ENCODE measurements around the gene CXorf38.

The CXorf38 gene

DNA sequence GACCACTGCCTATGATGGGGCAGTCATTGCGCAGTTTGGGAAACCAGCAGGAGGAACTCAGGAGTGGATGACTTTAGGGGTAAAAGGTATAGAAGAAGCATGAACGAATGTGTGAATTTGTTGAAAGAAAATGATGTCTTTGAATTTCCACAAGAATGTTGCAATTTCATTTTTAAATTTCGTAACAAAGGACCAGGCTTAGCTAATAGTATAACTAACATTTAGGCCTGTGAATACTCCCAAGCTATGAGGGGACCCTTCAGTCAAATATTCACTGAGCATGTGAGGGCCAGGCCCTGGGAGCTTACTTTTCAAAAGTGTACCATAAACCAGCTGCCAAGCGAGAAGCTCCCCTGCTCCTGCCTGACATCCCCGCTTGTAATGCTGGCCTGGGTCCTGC is 18.9 kb downstream of the CXorf38 start:
- Histone ChIP-seq H3K27ac (no peak overlapping the region), H3K4me3 (ENCODE audit: low read depth, low read length) (no peak overlapping the region), H3K36me3 (peaks cover 43% of the 10 kb centered on the region), H3K9me3 (ENCODE audit: severe bottlenecking) (no peaks in the 10 kb centered on the region), H3K27me3 (ENCODE audit: insufficient read depth, low read depth, severe bottlenecking) (no peaks in the 10 kb centered on the region)
- DNase-seq = no peak
- TF ChIP-seq, protein P1, sequence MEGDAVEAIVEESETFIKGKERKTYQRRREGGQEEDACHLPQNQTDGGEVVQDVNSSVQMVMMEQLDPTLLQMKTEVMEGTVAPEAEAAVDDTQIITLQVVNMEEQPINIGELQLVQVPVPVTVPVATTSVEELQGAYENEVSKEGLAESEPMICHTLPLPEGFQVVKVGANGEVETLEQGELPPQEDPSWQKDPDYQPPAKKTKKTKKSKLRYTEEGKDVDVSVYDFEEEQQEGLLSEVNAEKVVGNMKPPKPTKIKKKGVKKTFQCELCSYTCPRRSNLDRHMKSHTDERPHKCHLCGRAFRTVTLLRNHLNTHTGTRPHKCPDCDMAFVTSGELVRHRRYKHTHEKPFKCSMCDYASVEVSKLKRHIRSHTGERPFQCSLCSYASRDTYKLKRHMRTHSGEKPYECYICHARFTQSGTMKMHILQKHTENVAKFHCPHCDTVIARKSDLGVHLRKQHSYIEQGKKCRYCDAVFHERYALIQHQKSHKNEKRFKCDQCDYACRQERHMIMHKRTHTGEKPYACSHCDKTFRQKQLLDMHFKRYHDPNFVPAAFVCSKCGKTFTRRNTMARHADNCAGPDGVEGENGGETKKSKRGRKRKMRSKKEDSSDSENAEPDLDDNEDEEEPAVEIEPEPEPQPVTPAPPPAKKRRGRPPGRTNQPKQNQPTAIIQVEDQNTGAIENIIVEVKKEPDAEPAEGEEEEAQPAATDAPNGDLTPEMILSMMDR (IDR thresholded peaks at IDR 0.05; ENCODE audit: low read depth, low read length) = no peak

DNA sequence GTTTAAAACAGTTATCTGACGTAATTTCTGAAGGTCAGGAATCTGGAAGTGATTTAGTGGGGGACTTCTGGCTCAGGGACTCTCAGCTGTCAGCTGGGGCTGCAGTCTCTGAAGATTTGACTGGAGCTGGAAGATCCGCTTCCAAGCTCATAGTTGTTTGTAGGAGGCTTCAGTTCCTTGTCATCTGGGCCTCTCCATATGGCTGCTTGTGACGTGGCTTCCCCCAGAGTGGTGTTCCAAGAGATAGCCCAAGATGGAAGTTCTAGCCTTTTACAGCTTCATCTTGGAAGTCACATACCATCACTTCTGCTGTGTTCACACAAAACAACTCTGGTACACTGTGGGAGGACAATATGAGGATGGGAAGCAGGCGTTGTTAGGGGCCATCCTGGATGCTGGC is 22.1 kb downstream of the CXorf38 start:
- no peaks in the 10 kb centered on the region for H3K9me3 ChIP-seq (ENCODE audit: severe bottlenecking)
- H3K36me3 ChIP-seq = peaks cover 20% of the 10 kb centered on the region
- H3K27me3 ChIP-seq (ENCODE audit: insufficient read depth, low read depth, severe bottlenecking) = no peaks in the 10 kb centered on the region
- no peak overlapping the region for H3K4me3 ChIP-seq (ENCODE audit: low read depth, low read length)
- no peak for DNase-seq
- TF ChIP-seq, protein P1 (IDR thresholded peaks at IDR 0.05; ENCODE audit: low read depth, low read length) = no peak
- no peak overlapping the region for H3K27ac ChIP-seq

DNA sequence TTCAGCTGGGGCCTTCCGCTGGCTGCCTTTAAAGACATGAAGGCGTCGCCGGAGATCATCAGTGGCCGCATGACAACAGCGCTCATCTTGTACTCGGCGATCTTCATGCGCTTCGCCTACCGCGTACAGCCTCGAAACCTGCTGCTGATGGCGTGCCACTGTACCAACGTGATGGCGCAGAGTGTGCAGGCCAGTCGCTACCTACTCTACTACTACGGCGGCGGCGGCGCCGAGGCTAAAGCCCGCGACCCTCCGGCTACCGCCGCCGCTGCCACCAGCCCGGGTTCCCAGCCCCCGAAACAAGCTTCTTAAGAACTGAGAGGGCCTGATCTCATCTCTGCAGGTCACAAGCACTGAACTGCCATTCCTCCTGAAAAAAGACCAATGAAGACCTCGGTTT is 23.7 kb downstream of the CXorf38 start:
- Histone ChIP-seq H3K36me3 (peaks cover 10% of the 10 kb centered on the region), H3K27me3 (ENCODE audit: insufficient read depth, low read depth, severe bottlenecking) (no peaks in the 10 kb centered on the region), H3K4me3 (ENCODE audit: low read depth, low read length) (no peak overlapping the region), H3K27ac (no peak overlapping the region), H3K9me3 (ENCODE audit: severe bottlenecking) (no peaks in the 10 kb centered on the region)
- no peak for DNase-seq
- TF ChIP-seq, protein P1 (IDR thresholded peaks at IDR 0.05; ENCODE audit: low read depth, low read length) = no peak

DNA sequence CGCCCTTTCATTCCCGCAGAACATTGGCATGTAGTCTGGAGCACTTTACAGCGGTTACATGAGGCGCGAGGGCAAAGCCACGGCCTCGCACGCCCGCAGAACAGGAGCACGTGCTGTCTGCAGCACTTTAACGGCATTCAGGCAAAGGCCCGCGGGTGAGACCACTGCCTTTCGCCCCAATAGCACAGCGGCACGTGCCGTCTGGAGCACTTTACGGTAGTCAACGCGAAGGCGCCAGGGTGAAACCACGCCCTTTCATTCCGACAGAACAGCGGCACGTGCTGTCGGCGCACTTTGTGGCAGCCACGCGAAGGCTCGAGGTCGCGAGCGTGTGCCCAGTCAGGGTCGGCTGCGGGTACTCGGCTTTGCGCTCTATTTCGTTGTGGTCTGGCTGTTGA is 24.2 kb downstream of the CXorf38 start, which contains the start of gene MPC1L:
Gene MPC1L, plus strand, starts transcription at position 290 of the 398 bp plus-strand sequence. CDS start 138 bp downstream, outside the sequence.
- no peak within 1 kb of the TSS for H3K27ac ChIP-seq
- DNase-seq = no peak
- TF ChIP-seq, protein P1 (IDR thresholded peaks at IDR 0.05; ENCODE audit: low read depth, low read length) = no peak
- no peaks in the 10 kb centered on the region for H3K27me3 ChIP-seq (ENCODE audit: insufficient read depth, low read depth, severe bottlenecking)
- no peak within 1 kb of the TSS for H3K4me3 ChIP-seq (ENCODE audit: low read depth, low read length)
- H3K36me3 ChIP-seq = peaks cover 4% of the 10 kb centered on the region; the same call in 1 of the 2 replicates
- no peaks in the 10 kb centered on the region for H3K9me3 ChIP-seq (ENCODE audit: severe bottlenecking)

DNA sequence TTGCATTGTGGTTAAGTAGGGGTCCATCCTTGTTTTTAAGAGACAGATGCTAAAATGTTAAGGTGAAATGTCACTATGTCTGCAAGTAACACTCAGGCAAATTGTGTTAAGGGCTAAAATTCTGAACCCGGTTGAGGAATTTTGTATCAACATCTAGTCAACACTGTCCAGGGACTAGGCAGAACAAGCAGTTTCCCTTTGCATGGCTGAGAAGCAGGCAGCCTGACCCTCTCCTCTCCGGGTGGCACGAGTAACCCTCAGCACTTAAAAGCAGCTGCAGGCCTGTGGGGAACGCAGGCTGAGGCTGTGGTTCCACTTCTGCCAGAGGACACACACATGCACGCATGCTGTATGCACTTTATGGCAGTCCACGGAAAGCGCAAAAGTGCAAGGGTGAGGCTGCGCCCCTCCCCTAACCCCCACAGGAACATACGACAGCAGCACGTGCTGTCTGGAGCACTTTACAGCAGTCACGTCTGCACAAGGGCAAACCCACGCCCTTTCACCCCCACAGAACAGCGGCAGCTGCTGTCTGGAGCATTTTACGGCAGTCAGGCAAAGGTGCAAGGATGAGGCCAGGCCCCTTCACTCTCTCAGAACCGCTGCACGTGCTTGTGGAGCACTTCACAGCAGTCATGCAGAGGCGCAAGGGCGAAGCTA is 24.8 kb downstream of the CXorf38 start:
- Histone ChIP-seq H3K27ac (no peak overlapping the region), H3K27me3 (ENCODE audit: insufficient read depth, low read depth, severe bottlenecking) (no peaks in the 10 kb centered on the region), H3K36me3 (no peaks in the 10 kb centered on the region), H3K4me3 (ENCODE audit: low read depth, low read length) (no peak overlapping the region), H3K9me3 (ENCODE audit: severe bottlenecking) (no peaks in the 10 kb centered on the region)
- TF ChIP-seq, protein P1 (IDR thresholded peaks at IDR 0.05; ENCODE audit: low read depth, low read length) = no peak
- DNase-seq = no peak

DNA sequence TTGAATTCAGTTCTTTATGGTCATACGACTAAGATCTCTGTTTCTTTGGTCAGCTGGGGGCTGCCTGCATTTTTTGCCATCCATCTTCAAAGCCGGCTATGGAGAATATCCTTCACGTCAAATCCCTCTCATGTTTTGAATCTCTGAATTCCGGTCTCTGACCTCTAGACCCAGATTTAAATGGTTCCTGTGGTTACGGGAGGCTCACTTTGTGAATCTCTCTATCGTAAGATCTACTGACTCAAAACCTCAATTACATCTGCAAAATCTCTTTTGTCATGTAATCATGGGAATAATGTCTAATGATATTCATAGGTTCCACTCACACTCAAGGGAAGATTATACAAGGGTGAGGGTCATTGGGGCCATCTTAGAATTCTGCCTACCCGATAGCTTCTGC is 29.8 kb downstream of the CXorf38 start:
- no peak for DNase-seq
- H3K27me3 ChIP-seq (ENCODE audit: insufficient read depth, low read depth, severe bottlenecking) = no peaks in the 10 kb centered on the region
- H3K36me3 ChIP-seq = no peaks in the 10 kb centered on the region
- no peak overlapping the region for H3K4me3 ChIP-seq (ENCODE audit: low read depth, low read length)
- H3K27ac ChIP-seq = no peak overlapping the region
- TF ChIP-seq, protein P1 (IDR thresholded peaks at IDR 0.05; ENCODE audit: low read depth, low read length) = no peak
- no peaks in the 10 kb centered on the region for H3K9me3 ChIP-seq (ENCODE audit: severe bottlenecking)
